Heart right ventricle (tissue), 16 donors: ENCODE measurements around the gene CPEB4. TPM values are rescaled to one million over a fixed set of nuclear protein-coding genes. Genes with fewer than 3 reads are reported as not detected.
A peak's percentile ranks its signal among the peaks of the same experiment; 100 is the strongest.

Experiments used
- ATAC-seq, 8 donors: fragments of 200-7000 bp; cut with Tn5 transposase; one replicate each; pipeline ENCODE4 v1.9.1; 2020; ENCODE audit warnings: mild to moderate bottlenecking in 8 of 8, moderate library complexity in 8 of 8, moderate number of reproducible peaks in 1 of 8
- DNase-seq, 2 donors: peaks; one replicate each; pipeline ENCODE4 v3.0.0-alpha.2; 2020
- H3K27ac ChIP-seq, 10 donors: fragments of 200-600 bp; sonication (generic) in 2 of 10; one replicate each; pipeline versions ENCODE4 v1.5.0 to v1.8.0; 2020 to 2022; ENCODE audit warnings: mild to moderate bottlenecking in 3 of 10
- H3K27me3 ChIP-seq, 7 donors: fragments of 200-600 bp; one replicate each; pipeline ENCODE4 v1.8.0; 2021 to 2022; ENCODE audit warnings: mild to moderate bottlenecking in 2 of 7
- H3K36me3 ChIP-seq, 9 donors: fragments of 200-600 bp; sonication (generic) in 1 of 9; one replicate each; pipeline versions ENCODE4 v1.5.0 to v1.8.0; 2020 to 2022; ENCODE audit warnings: mild to moderate bottlenecking in 2 of 9
- H3K4me1 ChIP-seq, 9 donors: fragments of 200-600 bp; sonication (generic) in 1 of 9; one replicate each; pipeline versions ENCODE4 v1.5.0 to v1.8.0; 2020 to 2022; ENCODE audit warnings: mild to moderate bottlenecking in 4 of 9
- H3K4me3 ChIP-seq, 10 donors: fragments of 200-600 bp; sonication (generic) in 2 of 10; one replicate each; pipeline versions ENCODE4 v1.5.0 to v1.8.0; 2020 to 2022; ENCODE audit warnings: mild to moderate bottlenecking in 7 of 10, moderate library complexity in 2 of 10
- H3K9me3 ChIP-seq, 11 donors: fragments of 200-600 bp in 10 of 11; sonication (generic) in 2 of 11; one replicate each; pipeline versions ENCODE4 v1.5.0 to v1.8.0; 2013 to 2022; ENCODE audit warnings: mild to moderate bottlenecking in 2 of 11, control low read depth in 1 of 11, moderate library complexity in 1 of 11
- WGBS, 2 donors: extraction: QIAGEN DNeasy Blood & Tissue Kit; methylation state at CpG; one replicate each; pipeline ENCODE4 v1.1.7; 2013; ENCODE audit warnings: inconsistent platforms in 1 of 2; 5-methylcytosine and 5-hydroxymethylcytosine counted together
- intact Hi-C, 10 donors: fragments of 100-400 bp; cut with DNase I; formaldehyde crosslinking; loops; one replicate each; pipeline versions ENCODE4 v1.11.1 to v1.14.2; 2022
- polyA plus RNA-seq, 2 donors: library from polyadenylated mRNA; stranded (reverse); fragments of 200-250 nt; gene quantifications; one replicate each; pipeline ENCODE4 v1.2.3, GENCODE V29; 2013
- total RNA-seq, 10 donors: library from RNA; stranded (reverse); fragmentation: NEBNext Ultra II Directional in 3 of 10; extraction: Animal tissue kit (Norgen Biotek cat#: 25700) in 3 of 10; gene quantifications; one replicate each; pipeline versions ENCODE4 v1.2.1 to v1.2.4, GENCODE V29; 2021 to 2023
- TF ChIP-seq, protein P1 (sequence below), 9 donors: fragments of 200-600 bp; sonication (generic) in 2 of 9; IDR thresholded peaks; one replicate each; pipeline versions ENCODE4 v1.5.0 to v1.8.0; 2021 to 2022; ENCODE audit warnings: antibody characterized with exemption in 9 of 9, mild to moderate bottlenecking in 5 of 9, moderate library complexity in 1 of 9
- donor health status: Arrhythmogenic right ventricular cardiomyopathy.
- donor health status: ischemic (EF 13 %, LVEDD 7.1; RV severe dilation, severe dysfunction).
- donor health status: healthy with polysubstance abuse.
- donor health status: DM: no; HTN: yes; CAD: no.
- donor health status: DM: no; HTN: no; CAD: no.
- donor health status: ischemic (EF 25% LVEDD 6.9; RV normal size, moderate dysfunction).
- donor health status: ischemic (EF 25% LVEDD 5.7; RV mildly dilated, moderate dysfunction).
- donor health status: healthy.
- donor health status: DM: yes; HTN: yes; CAD: no.
- donor health status: Ischemic cardiomyopathy.
- donor health status: ischemic (EF 35%, LVEDD 5.7; RV mildly dilated, moderate dysfunction).
- donor health status: nonischemic (EF 11% LVEDD 7.7; RV severe dilation, severe dysfunction).
- donor health status: DM: yes; HTN: yes; CAD: no.
- donor health status: PGD.
- donor health status: ischemic (EF 29% LVEDD 5.4; RV normal size, mild dysfunction).
- donor health status: nonischemic (EF 23%, LVEDD 6.1; RV moderate dilation, normal function).

The CPEB4 gene
- total and polyA plus RNA-seq, 12 donors: 29.4 to 279 (median 168) TPM

DNA sequence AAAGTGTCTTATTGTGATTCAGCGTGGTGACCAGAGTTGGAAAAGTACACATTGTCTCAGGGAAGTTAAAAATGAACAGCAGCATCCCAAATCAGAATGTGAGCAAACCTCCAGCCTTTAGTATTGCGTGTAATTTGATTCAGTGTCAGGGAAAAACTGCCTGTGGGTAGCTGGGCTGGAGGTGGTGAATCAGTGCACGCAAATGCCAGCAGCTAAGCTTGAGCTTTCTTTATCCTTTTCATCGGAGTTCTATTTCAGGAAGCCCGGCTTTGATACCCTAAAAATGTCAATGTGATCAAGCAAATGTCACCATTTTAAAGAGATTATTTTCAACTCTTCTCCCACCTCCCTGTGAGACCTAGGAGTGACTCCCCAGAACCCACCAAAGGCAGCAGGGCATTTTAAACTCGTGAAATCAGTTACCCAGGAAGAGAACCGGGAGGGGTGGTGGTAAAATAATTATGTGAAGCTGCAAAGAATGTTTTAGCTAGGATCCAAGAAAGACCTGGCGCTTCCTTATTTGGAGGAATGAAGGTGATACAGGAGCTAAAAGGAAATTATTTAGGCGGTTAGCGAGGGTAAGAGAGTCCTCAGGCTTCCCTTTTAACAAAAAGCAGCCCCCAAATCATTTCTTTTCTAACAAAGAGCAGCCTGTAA lies 75.2 kb downstream of the CPEB4 start:
- peaks cover 0 to 31% (median 13%) of the 10 kb centered on the region in 9 donors for H3K4me1 ChIP-seq
- H3K27ac ChIP-seq: peak overlapping the region in 8 of 10 donors; percentile 23 to 69 (median 46)
- WGBS, 2 donors: 39 to 45% methylated on average over 10 of the region's 10 CpGs
- ATAC-seq: peak in 7 of 8 donors; percentile 43 to 70 (median 61)
- no peaks in the 10 kb centered on the region for H3K27me3 ChIP-seq
- no peak for DNase-seq
- TF ChIP-seq, protein P1, sequence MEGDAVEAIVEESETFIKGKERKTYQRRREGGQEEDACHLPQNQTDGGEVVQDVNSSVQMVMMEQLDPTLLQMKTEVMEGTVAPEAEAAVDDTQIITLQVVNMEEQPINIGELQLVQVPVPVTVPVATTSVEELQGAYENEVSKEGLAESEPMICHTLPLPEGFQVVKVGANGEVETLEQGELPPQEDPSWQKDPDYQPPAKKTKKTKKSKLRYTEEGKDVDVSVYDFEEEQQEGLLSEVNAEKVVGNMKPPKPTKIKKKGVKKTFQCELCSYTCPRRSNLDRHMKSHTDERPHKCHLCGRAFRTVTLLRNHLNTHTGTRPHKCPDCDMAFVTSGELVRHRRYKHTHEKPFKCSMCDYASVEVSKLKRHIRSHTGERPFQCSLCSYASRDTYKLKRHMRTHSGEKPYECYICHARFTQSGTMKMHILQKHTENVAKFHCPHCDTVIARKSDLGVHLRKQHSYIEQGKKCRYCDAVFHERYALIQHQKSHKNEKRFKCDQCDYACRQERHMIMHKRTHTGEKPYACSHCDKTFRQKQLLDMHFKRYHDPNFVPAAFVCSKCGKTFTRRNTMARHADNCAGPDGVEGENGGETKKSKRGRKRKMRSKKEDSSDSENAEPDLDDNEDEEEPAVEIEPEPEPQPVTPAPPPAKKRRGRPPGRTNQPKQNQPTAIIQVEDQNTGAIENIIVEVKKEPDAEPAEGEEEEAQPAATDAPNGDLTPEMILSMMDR (IDR thresholded peaks at IDR 0.05): no peak
- H3K36me3 ChIP-seq: peaks cover 0 to 35% (median 10%) of the 10 kb centered on the region in 9 donors
- intact Hi-C loops: loop anchor here in 2 of 10 donors (5.0 to 10.0 kb wide), 3 partner anchors 36 to 199 kb away; no protein-coding TSS in a partner anchor
- H3K4me3 ChIP-seq: no peak overlapping the region
- no peaks in the 10 kb centered on the region for H3K9me3 ChIP-seq

DNA sequence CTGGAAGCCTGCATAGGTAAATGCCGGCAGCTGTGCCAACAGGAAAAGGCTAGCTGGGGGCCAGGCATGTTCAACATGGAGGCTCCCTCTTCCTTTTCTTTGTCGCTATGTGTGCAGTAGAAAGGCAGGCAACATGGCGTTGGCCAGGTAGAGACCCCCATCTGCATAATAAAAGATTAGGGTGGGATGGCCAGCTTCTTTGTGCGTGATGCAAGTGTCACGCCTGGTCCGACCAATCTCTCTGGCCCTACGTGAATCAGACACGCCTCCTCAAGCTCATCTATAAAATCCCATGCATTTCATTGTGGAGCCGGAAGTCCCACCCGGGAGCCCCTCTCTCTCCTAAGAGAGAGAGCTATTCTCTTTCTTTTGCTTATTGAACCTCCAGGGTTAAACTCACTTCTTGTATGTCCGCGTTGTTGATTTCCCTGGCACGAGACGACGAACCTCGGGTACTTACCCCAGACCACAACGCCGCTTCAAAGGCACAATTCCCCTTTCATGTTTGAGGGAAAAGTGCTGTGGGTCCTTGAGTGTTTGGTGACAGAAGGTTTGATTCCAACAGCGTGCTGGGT lies 75.8 kb downstream of the CPEB4 start:
- intact Hi-C loops: loop anchor here in 2 of 10 donors (5.0 to 10.0 kb wide), 3 partner anchors 37 to 199 kb away; no protein-coding TSS in a partner anchor
- peaks cover 0 to 31% (median 13%) of the 10 kb centered on the region in 9 donors for H3K4me1 ChIP-seq
- no peaks in the 10 kb centered on the region for H3K9me3 ChIP-seq
- TF ChIP-seq, protein P1 (IDR thresholded peaks at IDR 0.05): no peak
- H3K4me3 ChIP-seq: no peak overlapping the region
- WGBS, 2 donors: 56 to 72% methylated on average over 19 of the region's 19 CpGs
- DNase-seq: no peak
- ATAC-seq: peak in 5 of 8 donors; percentile 16 to 41 (median 32)
- peak overlapping the region in 8 of 10 donors; percentile 23 to 69 (median 46) for H3K27ac ChIP-seq
- H3K36me3 ChIP-seq: peaks cover 0 to 28% (median 4%) of the 10 kb centered on the region in 9 donors
- H3K27me3 ChIP-seq: no peaks in the 10 kb centered on the region

DNA sequence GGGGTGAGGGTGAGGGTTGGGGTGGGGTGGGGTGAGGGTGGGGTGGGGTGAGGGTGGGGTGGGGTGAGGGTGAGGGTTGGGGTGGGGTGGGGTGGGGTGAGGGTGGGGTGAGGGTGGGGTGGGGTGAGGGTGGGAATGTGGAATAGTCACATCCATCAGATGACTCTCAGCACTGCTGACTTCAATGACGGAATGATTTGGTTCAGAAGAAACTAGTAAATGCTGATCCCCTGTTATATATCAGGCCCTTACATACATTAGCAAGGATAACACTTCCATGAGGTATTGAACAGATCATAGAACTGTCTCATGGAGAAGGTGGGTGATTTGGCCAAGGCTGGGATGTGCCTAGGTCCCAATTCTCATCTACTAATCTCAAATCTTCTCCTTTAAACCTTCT lies 76.4 kb downstream of the CPEB4 start:
- TF ChIP-seq, protein P1 (IDR thresholded peaks at IDR 0.05): no peak
- WGBS, 2 donors: 87 to 92% methylated on average over 1 of the region's 1 CpG
- intact Hi-C loops: loop anchor here in 2 of 10 donors (5.0 to 10.0 kb wide), 3 partner anchors 37 to 200 kb away; no protein-coding TSS in a partner anchor
- Histone ChIP-seq H3K27ac (no peak overlapping the region), H3K4me1 (peaks cover 0 to 31% (median 13%) of the 10 kb centered on the region in 9 donors), H3K4me3 (no peak overlapping the region), H3K36me3 (peaks cover 0 to 23% (median 0%) of the 10 kb centered on the region in 9 donors), H3K27me3 (no peaks in the 10 kb centered on the region), H3K9me3 (no peaks in the 10 kb centered on the region)
- ATAC-seq (peak in 1 of 8 donors; percentile 13), DNase-seq (no peak)

DNA sequence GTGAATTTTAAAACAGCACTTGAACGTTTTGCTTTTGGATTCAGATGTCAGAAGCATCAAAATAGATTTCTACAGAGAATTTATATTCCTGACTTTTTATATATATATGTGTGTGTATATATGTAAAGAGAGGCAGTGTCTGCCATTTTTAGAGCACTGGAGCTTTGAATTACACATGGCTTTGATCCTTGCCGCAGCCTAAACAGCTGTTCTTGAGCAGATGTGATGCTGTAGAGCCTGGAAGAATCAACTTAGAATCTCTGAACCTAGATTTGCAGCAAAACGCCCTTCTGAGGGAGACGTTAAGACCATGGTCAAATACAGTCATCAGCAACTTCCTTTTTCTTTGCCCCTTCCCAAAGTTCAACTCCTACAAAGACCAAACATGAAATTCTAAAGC lies 79.1 kb downstream of the CPEB4 start:
- TF ChIP-seq, protein P1 (IDR thresholded peaks at IDR 0.05): no peak
- Histone ChIP-seq H3K27ac (no peak overlapping the region), H3K4me3 (no peak overlapping the region), H3K27me3 (no peaks in the 10 kb centered on the region), H3K36me3 (no peaks in the 10 kb centered on the region), H3K9me3 (no peaks in the 10 kb centered on the region), H3K4me1 (peaks cover 0 to 28% (median 11%) of the 10 kb centered on the region in 9 donors)
- WGBS, 2 donors: 57 to 70% methylated on average over 4 of the region's 4 CpGs
- intact Hi-C loops: loop anchor here in 2 of 10 donors (10.0 kb wide), 2 partner anchors 72 to 202 kb away; no protein-coding TSS in a partner anchor
- ATAC-seq: no peak
- DNase-seq: no peak
